ENCODE data around the gene BORCS5.
"Not testable (repeated sequence)": the region's sequence is repeated elsewhere in the genome, so short reads cannot be mapped to it uniquely, and the experiment has no call there.

The BORCS5 gene

DNA sequence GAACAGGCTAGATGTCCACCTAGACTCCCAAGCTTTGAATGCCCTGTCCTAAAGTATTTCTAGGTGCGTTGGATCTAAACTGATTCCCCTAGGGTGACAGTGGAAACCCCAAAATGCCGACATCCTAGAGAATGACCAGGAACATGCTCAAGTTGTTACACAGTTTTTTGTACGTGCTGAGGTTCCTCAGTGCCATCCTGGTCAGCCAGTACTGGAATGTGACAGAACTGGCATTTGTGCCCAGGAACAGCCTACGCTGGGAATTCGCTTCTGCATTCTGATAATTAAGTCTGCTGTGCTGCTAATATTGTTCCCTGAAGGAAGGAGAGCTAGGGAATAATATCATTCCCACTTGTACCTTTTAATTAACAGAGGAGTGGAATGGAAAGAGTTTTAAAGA lies 40.3 kb downstream of the BORCS5 start:
- DNase-seq = no peak

- no peak for DNase-seq
Observed at GRCh38 chr12:12398026-12398859, 41.4 kb downstream of the BORCS5 start.

- no peak for DNase-seq
Observed at GRCh38 chr12:12399161-12399560, 42.3 kb downstream of the BORCS5 start.

GRCh38 chr12:12399776-12400305 lies 43.0 kb downstream of the BORCS5 start:
- no peak for DNase-seq

- DNase-seq = no peak
Observed at GRCh38 chr12:12400793-12401192, 43.9 kb downstream of the BORCS5 start.

GRCh38 chr12:12403264-12404248 lies 46.7 kb downstream of the BORCS5 start:
- DNase-seq = peak; percentile 42

- no peak for DNase-seq
Observed at GRCh38 chr12:12404297-12404696, 47.4 kb downstream of the BORCS5 start.

DNA sequence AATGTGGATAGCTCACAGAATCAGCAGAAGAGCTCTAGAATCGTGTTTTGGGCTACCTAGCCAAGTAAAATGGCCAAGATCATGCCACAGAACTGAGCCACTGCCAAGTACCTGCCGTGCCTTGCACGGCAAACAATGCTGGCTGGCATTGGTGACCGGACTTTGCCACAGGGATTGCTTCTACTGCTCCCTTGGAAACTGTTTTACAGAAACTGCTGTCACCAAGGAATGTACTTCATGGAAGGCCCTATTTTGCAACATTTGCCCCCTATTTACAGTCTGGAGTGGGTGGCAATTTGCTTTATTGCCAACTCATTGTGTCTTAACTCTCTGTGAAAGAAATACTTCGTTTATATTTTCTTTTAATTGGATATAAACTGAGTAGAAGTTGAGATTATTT lies 49.0 kb downstream of the BORCS5 start:
- DNase-seq = no peak

DNA sequence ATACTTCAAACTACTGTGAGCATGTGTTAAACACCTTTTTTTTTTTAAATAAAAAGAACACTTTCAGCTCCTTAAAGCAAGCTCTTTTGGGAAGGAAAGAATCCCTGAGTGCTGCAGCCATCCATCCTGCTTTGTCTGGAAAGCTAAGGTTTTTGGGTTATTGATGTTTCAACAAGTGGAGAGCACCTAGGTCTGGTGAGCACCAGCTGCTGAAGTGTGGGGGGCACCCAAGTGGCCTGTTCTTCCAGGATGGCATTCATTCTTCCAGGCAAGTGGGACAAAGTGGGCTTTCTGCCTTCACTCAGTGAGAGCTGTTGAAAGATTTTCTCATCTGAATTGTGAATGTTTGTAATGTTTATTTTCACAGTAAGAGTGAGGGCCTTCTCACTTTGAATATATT lies 49.9 kb downstream of the BORCS5 start:
- no peak for DNase-seq

DNA sequence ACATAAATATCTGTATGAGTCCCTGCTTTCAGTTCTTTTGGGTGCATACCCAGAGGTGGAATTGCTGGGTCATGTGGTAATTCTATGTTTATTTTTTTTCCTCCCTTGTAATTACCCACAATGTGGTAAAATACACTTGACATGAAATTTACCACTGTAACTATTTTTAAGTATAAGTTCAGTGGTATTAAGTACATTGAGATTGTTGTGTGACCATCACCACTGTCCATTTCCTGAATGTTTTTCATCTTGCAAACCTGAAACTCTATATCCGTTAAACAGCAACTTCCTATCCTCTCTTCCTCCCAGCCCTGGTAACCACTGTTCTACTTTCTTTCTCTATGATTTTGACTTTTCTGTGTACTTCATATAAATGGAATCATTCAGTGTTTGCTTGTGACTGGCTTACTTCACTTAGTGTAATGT lies 51.4 kb downstream of the BORCS5 start:
- DNase-seq = peak; percentile 25

DNA sequence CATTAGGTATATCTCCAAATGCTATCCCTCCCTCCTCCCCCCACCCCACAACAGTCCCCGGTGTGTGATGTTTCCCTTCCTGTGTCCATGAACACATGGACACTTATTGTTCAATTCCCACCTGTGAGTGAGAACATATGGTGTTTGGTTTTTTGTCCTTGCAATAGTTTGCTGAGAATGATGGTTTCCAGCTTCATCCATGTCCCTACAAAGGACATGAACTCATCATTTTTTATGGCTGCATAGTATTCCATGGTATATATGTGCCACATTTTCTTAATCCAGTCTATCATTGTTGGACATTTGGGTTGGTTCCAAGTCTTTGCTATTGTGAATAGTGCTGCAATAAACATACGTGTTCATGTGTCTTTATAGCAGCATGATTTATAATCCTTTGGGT lies 52.5 kb downstream of the BORCS5 start:
- not testable (repeated sequence) for DNase-seq

DNA sequence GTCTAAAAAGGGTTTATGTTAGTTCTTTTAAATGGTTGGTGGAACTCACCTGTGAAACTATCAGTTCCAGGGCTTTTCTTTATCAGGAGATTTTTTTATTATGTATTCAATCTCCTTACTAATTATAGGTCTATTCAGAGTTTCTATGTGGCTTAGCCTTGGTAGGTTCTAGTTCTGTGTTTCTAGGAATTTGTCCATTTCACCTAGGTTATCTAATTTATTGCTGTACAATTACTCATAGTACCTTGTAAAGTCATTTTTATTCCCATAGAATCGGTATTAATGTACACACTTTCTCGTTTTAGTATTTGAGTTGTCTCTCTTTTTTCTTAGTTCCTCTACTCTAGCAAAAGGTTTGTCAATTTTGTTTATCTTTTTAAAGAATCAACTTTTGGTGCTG lies 59.0 kb downstream of the BORCS5 start:
- DNase-seq = no peak

- DNase-seq = not testable (repeated sequence)
Observed at GRCh38 chr12:12419165-12419564, 62.3 kb downstream of the BORCS5 start.

DNA sequence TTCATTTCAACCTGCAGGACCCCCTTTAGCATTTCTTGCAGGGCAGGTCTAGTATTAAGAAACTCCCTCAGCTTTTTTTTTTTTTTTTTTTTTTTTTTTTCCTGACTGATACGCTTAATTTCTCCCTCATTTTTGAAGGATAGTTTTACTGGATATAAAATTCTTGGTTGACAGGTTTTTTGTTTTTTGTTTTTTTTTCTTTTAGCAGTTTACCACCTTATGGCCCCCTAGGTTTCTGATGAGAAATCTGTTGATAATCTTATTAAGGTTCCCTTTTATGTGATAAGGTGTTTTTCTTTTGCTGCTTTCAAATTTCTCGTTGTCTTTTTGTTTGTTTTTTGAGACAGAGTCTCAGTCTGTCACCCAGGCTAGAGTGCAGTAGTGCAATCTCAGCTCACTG lies 66.5 kb downstream of the BORCS5 start:
- DNase-seq = no peak

GRCh38 chr12:12425001-12425400 lies 68.1 kb downstream of the BORCS5 start:
- DNase-seq = no peak

- no peak for DNase-seq
Observed at GRCh38 chr12:12425616-12426015, 68.7 kb downstream of the BORCS5 start.

DNA sequence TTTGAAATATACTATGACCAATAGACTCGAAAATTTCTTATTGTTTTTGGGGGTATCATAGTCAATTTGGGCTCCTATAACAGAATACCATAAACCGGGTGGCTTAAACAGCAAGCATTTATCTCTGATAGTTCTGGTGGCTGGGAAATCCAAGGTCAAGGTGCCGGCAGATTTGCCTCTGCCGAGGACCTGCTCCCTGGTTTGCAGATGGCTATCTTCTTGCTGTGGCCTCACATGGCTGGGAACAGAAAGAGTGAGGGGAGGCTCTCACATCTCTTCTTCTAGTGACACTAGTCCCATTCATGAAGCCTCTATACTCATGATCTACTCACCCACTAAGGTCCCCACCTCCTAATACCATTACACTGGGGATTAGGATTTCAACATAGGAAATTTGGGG lies 70.7 kb downstream of the BORCS5 start:
- no peak for DNase-seq

DNA sequence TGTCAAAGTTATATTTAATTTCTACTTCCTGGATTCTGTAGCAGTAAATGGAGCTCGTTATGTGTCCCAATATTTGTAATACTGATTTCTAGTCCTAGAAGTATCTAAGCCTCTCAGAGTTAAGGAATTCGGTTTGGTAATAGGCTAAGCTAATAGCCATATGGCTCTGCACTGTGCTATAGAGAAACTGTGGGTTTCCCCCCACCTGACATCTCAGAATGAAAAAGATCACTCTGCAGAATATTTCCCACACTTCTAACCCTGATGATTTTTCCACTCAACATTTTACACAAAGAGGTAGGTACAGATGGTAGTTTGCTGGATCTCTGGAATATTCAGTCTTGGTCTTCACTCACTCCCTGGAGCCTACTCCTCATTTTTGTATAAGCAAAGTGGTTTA lies 71.2 kb downstream of the BORCS5 start:
- no peak for DNase-seq

DNA sequence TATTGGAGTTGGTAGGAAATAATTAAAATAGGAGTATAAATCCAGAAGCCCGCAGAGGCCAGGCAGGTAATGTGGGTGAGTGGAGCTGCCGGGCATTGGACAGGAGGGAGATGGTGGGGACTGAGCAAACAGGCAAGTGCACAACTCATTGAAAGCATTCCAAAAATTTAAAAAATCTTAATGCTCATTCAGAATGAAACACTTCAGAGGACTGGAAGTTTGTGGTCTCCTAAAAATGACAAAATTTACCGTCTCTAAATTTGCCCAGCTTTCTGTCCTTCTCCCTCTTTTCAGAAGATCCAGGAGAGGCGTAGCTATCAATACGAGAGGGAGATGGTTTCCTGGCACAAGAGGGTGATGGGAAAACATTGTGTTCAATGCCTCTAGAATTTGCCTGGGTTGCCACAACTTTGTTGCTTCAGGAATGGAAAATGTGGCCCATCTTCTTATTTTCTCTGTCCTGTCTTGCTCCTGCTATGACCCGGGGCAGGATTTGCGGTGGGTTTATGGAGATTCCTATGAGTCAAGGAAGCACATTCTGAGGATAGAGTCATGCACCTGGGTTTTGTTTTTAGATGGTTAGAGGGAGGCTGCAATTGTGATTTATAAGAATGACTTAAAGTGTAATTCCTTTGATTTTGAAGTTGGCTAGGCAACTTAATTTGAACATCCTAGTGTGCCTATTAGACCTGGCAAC lies 72.2 kb downstream of the BORCS5 start:
- DNase-seq = no peak

DNA sequence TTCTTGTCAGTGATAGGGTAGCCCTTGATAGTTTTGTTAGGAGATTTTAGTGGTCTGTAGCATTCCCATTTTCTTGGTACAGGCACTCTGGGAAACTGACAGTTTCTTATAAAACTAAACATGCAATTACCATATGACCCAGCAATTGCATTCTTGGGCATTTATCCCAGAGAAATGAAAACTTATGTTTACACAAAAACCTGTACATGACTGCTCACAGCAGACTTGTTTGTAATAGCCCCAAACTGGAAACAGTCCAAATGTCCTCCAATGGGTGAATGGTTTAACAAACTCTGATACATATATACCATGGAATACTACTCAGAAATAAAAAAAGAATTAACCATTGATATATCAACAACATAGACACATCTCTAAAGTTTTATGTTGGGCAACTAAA lies 75.5 kb downstream of the BORCS5 start:
- no peak for DNase-seq

DNA sequence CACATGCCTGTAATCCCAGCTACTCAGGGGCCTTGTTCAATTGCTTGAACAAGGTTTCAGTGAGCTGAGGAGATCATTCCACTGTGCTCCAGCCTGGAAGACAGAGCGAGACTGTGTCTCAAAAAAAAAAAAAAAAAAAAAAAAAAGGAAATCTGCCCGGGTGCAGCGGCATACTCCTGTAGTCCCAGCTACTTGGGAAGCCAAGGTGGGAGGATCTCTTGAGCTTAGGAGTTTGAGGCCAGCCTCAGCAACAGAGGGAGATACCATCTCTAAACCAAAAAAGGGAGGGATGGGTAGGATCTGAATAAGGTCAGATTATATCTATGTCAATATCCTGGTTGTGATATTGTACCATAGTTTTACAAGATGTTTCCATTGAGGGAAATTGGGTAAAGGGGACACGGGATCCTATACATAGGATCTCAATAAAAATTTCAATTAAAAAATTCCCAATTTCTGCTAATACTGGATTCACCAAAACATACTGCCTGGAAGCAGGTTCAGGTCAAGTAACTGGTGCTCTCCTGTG lies 76.4 kb downstream of the BORCS5 start:
- DNase-seq = no peak

DNA sequence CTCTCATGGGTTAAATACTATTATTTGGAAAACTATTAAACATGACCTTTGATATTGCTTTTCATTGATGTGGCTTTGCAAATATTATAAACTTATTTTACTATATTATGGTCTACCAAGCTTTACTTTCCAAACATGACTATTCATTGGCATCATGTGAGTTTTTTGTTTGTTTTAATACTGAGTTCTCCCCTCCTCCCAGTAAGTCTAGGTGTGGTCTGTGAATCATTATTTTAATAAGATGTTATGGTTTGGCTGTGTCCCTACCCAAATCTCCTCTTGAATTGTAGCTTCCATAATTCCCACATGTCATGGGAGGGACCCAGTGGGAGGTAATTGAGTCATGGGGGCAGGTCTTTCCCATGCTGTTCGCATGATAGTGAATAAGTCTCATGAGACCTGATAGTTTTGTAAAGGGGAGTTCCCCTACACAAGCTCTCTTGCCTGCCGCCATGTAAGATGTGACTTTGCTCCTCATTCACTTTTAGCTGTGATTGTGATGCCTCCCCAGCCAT lies 80.0 kb downstream of the BORCS5 start:
- DNase-seq = no peak

Measured in CD4-positive, alpha-beta T cell treated with Interleukin-4 for 4 hours (primary cell).